Naive thymus-derived CD8-positive, alpha-beta T cell (primary cell): ENCODE measurements around the gene ADSS1. TPM values are rescaled to one million over a fixed set of nuclear protein-coding genes. Genes with fewer than 3 reads are reported as not detected.

Experiments
- ATAC-seq, 2 donors: fragments of 150-1000 bp; cut with Tn5 transposase in 1 of 2; sonication (Bioruptor Pico), chemical (Tn5 transposase) in 1 of 2; 1 replicate in 1 of 2; 2 replicates in 1 of 2; pipeline ENCODE4 v1.10.0; 2021; ENCODE audit warnings: mild to moderate bottlenecking in 2 of 2, moderate library complexity in 2 of 2
- POLR2A ChIA-PET: fragments of 350-600 bp; sonication (Branson Sonifier 250); formaldehyde crosslinking; loops from one replicate; lab custom pipeline; 2021; ENCODE audit warnings: antibody characterized with exemption; lab: Charles Lee
- DNase-seq, 10 donors: peaks; one replicate each; pipeline versions ENCODE4 v3.0.0 to v3.0.0-alpha.2; 2020 to 2022
- H3K27ac Mint-ChIP-seq, 10 donors: one replicate each; pipeline ENCODE4 v1.8.0; 2020 to 2022; ENCODE audit warnings: mild to moderate bottlenecking in 10 of 10, mixed read lengths in 10 of 10, moderate library complexity in 4 of 10, inconsistent platforms in 1 of 10
- H3K27me3 Mint-ChIP-seq, 5 donors: one replicate each; pipeline ENCODE4 v1.8.0; 2021 to 2022; ENCODE audit warnings: mixed read lengths in 5 of 5
- H3K36me3 Mint-ChIP-seq, 3 donors: one replicate each; pipeline ENCODE4 v1.8.0; 2020 to 2022; ENCODE audit warnings: mixed read lengths in 3 of 3, mild to moderate bottlenecking in 2 of 3, inconsistent platforms in 1 of 3
- H3K4me1 Mint-ChIP-seq, 4 donors: one replicate each; pipeline ENCODE4 v1.8.0; 2021 to 2022; ENCODE audit warnings: mixed read lengths in 4 of 4
- H3K4me3 Mint-ChIP-seq, 10 donors: one replicate each; pipeline ENCODE4 v1.8.0; 2020 to 2022; ENCODE audit warnings: mild to moderate bottlenecking in 10 of 10, mixed read lengths in 10 of 10, moderate library complexity in 6 of 10, inconsistent platforms in 1 of 10
- H3K9me3 Mint-ChIP-seq, 9 donors: one replicate each; pipeline ENCODE4 v1.8.0; 2020 to 2022; ENCODE audit warnings: mixed read lengths in 9 of 9, mild to moderate bottlenecking in 3 of 9, inconsistent platforms in 1 of 9, moderate library complexity in 1 of 9
- polyA plus RNA-seq, 3 donors: library from polyadenylated mRNA; unstranded; fragments of 300-500 nt; fragmentation: Illumina TruSeq; gene quantifications; one replicate each; pipeline ENCODE4 v1.2.3, GENCODE V29; 2021
- total RNA-seq, 8 experiments: library from RNA in 2 of 8; stranded (reverse) in 2 of 8; gene quantifications; one replicate each; pipeline ENCODE4 v1.2.3 and lab custom pipeline; 2021 to 2026

Gene ADSS1
- total and polyA plus RNA-seq, 5 experiments from 2014 or later: 0.61 to 5.5 (median 3.1) TPM

GRCh38 chr14:104695660-104696000 lies 28.4 kb upstream of the ADSS1 start:
- ATAC-seq (peak; percentile 6 to 7), DNase-seq (no peak)
- POLR2A ChIA-PET: interaction anchor here (0.9 to 4.0 kb wide), 8 partner anchors 8 to 57 kb away, joined by 4 to 33 read pairs (median 8); partner anchors contain the start of gene SIVA1
- Mint-ChIP-seq H3K4me1 (peaks cover 19 to 49% (median 47%) of the 10 kb centered on the region in 4 donors), H3K9me3 (no peaks in the 10 kb centered on the region), H3K36me3 (no peaks in the 10 kb centered on the region), H3K27me3 (no peaks in the 10 kb centered on the region), H3K4me3 (peak overlapping the region; percentile 46 to 85 (median 69)), H3K27ac (peak overlapping the region; percentile 93 to 98 (median 95))

DNA sequence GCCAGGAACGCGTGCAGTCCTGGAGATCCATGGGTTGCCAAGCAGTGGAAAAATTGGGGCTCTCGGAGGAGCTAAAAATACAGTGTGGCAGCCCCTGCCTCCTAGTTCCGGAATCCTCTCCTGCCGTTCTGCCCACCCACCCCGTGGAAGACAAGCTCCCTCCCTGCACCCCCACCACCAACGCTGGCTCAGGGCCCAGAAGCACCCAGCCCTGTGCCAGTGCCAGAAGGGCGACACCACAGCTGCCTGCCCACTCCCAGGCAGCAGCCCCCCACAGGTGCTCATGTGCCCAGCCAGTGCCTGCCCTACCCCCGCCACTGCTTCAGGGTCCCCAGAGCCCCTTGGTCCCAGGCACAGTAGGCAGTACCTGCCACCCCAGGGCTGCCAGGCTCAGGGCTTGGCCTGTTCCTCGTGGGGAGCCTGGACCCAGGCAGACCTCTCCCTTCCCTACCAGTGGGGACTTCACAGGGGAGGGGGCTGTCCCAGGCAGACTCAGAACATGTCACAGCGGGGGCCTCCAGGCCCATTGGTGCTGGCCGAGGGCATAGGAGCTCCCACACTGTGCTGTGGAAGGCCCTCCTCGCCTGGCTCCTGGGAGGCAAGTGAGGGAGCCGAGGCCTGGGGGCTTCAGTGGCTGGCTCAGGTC lies 27.2 kb upstream of the ADSS1 start:
- Mint-ChIP-seq H3K4me1 (peaks cover 17 to 39% (median 36%) of the 10 kb centered on the region in 4 donors), H3K4me3 (peak overlapping the region in 1 of 10 donors; percentile 38), H3K36me3 (peaks cover 0 to 4% (median 0%) of the 10 kb centered on the region in 3 donors), H3K9me3 (no peaks in the 10 kb centered on the region), H3K27ac (peak overlapping the region in 5 of 10 donors; percentile 29 to 98 (median 96)), H3K27me3 (no peaks in the 10 kb centered on the region)
- POLR2A ChIA-PET: interaction anchor here (0.8 to 4.0 kb wide), 9 partner anchors 9 to 56 kb away, joined by 3 to 33 read pairs (median 5); partner anchors contain the start of gene SIVA1
- DNase-seq (no peak), ATAC-seq (no peak)

DNA sequence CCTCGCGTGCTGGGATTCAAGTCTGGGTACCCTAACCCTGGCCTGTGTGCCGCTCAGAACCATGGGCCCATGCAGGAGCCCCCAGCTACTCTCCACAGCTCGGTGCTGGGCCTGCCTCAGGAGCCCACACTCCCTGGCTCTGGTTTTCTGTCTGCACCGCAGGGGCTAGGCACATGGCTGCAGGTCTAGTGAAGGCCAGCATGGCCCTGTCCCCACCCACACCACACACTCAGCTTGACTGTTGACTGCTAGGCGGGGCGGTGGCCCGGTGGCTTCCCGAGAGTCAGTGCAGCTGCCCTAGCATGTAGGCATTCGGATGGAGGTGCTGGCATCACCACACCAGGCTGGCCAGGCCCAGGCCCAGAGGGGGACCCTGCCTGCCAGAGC lies 26.7 kb upstream of the ADSS1 start:
- POLR2A ChIA-PET: interaction anchor here (0.8 to 2.9 kb wide), 6 partner anchors 10 to 32 kb away, joined by 3 to 10 read pairs (median 4); no protein-coding TSS in a partner anchor
- Mint-ChIP-seq H3K36me3 (peaks cover 0 to 6% (median 0%) of the 10 kb centered on the region in 3 donors), H3K27ac (peak overlapping the region in 6 of 10 donors; percentile 34 to 84 (median 64)), H3K4me1 (peaks cover 17 to 37% (median 33%) of the 10 kb centered on the region in 4 donors), H3K27me3 (no peaks in the 10 kb centered on the region), H3K4me3 (peak overlapping the region in 1 of 10 donors; percentile 11), H3K9me3 (no peaks in the 10 kb centered on the region)
- ATAC-seq (no peak), DNase-seq (no peak)

GRCh38 chr14:104697892-104698583 lies 26.0 kb upstream of the ADSS1 start:
- Mint-ChIP-seq H3K4me3 (peak overlapping the region in 1 of 10 donors; percentile 14), H3K36me3 (peaks cover 0 to 8% (median 0%) of the 10 kb centered on the region in 3 donors), H3K4me1 (peaks cover 17 to 35% (median 30%) of the 10 kb centered on the region in 4 donors), H3K27ac (peak overlapping the region in 8 of 10 donors; percentile 32 to 81 (median 68)), H3K27me3 (no peaks in the 10 kb centered on the region), H3K9me3 (no peaks in the 10 kb centered on the region)
- no peak for DNase-seq
- ATAC-seq: no peak
- POLR2A ChIA-PET: interaction anchor here (1.0 to 2.1 kb wide), 4 partner anchors 10 to 24 kb away, joined by 3 to 6 read pairs (median 4); no protein-coding TSS in a partner anchor

- Mint-ChIP-seq H3K27me3 (no peaks in the 10 kb centered on the region), H3K27ac (peak overlapping the region in 6 of 10 donors; percentile 57 to 81 (median 70))
Measured at GRCh38 chr14:104698688-104699425, 25.2 kb upstream of the ADSS1 start.

GRCh38 chr14:104699426-104699748 lies 24.6 kb upstream of the ADSS1 start:
- Mint-ChIP-seq H3K9me3 (no peaks in the 10 kb centered on the region), H3K27ac (peak overlapping the region in 3 of 10 donors; percentile 7 to 81 (median 51)), H3K4me3 (no peak overlapping the region), H3K27me3 (no peaks in the 10 kb centered on the region), H3K36me3 (peaks cover 0 to 19% (median 0%) of the 10 kb centered on the region in 3 donors), H3K4me1 (peaks cover 16 to 24% (median 22%) of the 10 kb centered on the region in 4 donors)
- POLR2A ChIA-PET: no interaction called here
- ATAC-seq: no peak
- DNase-seq: no peak

More at GRCh38 chr14:104698688-104699425, 25.2 kb upstream of the ADSS1 start:
- Mint-ChIP-seq H3K4me1 (peaks cover 17 to 28% (median 27%) of the 10 kb centered on the region in 4 donors), H3K4me3 (no peak overlapping the region), H3K36me3 (peaks cover 0 to 13% (median 0%) of the 10 kb centered on the region in 3 donors), H3K9me3 (no peaks in the 10 kb centered on the region)
- no peak for ATAC-seq
- no peak for DNase-seq
- POLR2A ChIA-PET: interaction anchor here (1.0 to 2.1 kb wide), 3 partner anchors 11 to 24 kb away, joined by 3 to 6 read pairs (median 4); no protein-coding TSS in a partner anchor

DNA sequence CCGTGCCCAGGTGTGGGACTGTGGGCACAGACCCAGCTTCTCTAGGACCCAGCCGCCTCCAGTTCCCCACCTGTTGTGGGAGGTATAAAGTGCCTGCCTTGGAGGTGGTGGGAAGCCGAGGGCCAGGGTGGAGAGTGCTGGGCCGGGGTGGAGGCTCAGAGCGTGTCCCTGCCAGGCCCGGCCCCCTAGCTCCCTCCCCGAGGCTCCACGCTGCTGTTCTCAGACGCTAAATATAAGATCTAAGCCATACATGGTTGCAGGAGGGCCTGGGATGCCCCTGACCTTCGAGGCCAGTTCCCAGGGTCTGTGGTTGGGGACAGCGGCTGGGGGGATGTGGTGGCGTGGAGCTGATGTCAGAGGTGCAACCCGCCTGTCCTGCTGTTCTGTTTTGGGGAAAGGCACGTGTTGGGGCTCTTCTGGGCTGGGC lies 23.8 kb upstream of the ADSS1 start:
- Mint-ChIP-seq H3K4me1 (peaks cover 12 to 16% (median 14%) of the 10 kb centered on the region in 4 donors), H3K27ac (peak overlapping the region in 4 of 10 donors; percentile 10 to 91 (median 56)), H3K9me3 (no peaks in the 10 kb centered on the region), H3K4me3 (no peak overlapping the region), H3K36me3 (peaks cover 0 to 19% (median 0%) of the 10 kb centered on the region in 3 donors), H3K27me3 (no peaks in the 10 kb centered on the region)
- POLR2A ChIA-PET: no interaction called here
- DNase-seq (no peak), ATAC-seq (no peak)

GRCh38 chr14:104700747-104701217 lies 23.2 kb upstream of the ADSS1 start:
- DNase-seq (no peak), ATAC-seq (no peak)
- Mint-ChIP-seq H3K27ac (peak overlapping the region in 4 of 10 donors; percentile 10 to 91 (median 62)), H3K9me3 (no peaks in the 10 kb centered on the region), H3K4me1 (peaks cover 8 to 10% (median 9%) of the 10 kb centered on the region in 4 donors), H3K36me3 (peaks cover 0 to 19% (median 0%) of the 10 kb centered on the region in 3 donors), H3K27me3 (no peaks in the 10 kb centered on the region), H3K4me3 (no peak overlapping the region)
- POLR2A ChIA-PET: no interaction called here

DNA sequence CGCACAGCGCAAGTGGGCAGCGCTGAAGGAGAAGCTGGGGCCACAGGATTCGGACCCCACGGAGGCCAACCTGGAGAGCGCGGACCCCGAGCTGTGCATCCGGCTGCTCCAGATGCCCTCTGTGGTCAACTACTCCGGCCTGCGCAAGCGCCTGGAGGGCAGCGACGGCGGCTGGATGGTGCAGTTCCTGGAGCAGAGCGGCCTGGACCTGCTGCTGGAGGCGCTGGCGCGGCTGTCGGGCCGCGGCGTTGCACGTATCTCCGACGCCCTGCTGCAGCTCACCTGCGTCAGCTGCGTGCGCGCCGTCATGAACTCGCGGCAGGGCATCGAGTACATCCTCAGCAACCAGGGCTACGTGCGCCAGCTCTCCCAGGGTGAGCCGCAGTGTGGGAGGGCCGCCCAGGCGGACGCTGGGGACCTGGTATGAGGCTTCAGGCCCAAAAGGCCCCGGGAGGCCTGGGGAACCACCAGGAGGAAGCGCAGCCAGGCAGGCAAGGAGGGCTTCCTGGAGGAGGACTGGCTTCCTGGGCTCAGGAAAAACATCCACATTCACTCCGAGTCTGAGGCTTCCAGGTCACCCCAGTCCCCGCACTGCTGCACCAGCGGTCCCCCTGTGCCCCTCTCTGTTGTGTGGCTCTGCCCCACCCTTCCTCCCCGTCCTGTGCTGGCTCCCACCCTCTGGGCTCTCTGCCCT lies 22.5 kb upstream of the ADSS1 start:
- no peaks in the 10 kb centered on the region for H3K9me3 Mint-ChIP-seq
- peaks cover under 1 to 5% (median 4%) of the 10 kb centered on the region in 4 donors for H3K4me1 Mint-ChIP-seq
- POLR2A ChIA-PET: no interaction called here
- H3K27ac Mint-ChIP-seq: peak overlapping the region in 1 of 10 donors; percentile 29
- H3K36me3 Mint-ChIP-seq: peaks cover 0 to 19% (median 0%) of the 10 kb centered on the region in 3 donors
- DNase-seq (no peak), ATAC-seq (no peak)
- no peak overlapping the region for H3K4me3 Mint-ChIP-seq
- no peaks in the 10 kb centered on the region for H3K27me3 Mint-ChIP-seq

DNA sequence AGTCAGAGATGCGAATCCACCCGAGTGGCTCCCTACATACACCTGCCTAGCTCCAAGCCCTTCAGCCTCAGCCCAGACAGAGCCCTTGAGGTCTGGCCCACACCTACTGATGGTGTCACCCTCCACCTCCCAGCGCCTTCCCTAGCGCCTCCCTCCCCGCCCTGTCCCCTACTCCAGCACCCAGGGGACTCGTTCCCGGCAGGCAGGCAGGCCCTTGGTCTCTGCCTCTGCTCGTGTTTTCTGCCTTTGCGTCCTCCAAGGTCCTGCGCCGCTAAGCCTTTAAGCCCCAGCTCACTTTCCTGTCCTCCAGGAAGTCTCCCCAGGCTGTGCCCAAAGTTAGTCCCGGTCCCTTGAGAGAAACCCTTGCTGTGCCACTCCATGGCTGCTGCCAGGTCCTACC lies 21.9 kb upstream of the ADSS1 start:
- ATAC-seq (no peak), DNase-seq (no peak)
- H3K4me1 Mint-ChIP-seq: peaks cover 0 to 5% (median 4%) of the 10 kb centered on the region in 4 donors
- peaks cover 0 to 19% (median 0%) of the 10 kb centered on the region in 3 donors for H3K36me3 Mint-ChIP-seq
- H3K4me3 Mint-ChIP-seq: no peak overlapping the region
- H3K27me3 Mint-ChIP-seq: no peaks in the 10 kb centered on the region
- POLR2A ChIA-PET: interaction anchor here (0.6 to 0.7 kb wide), 2 partner anchors 17 to 263 kb away, joined by 4 to 7 read pairs; no protein-coding TSS in a partner anchor
- H3K27ac Mint-ChIP-seq: peak overlapping the region in 1 of 10 donors; percentile 29
- no peaks in the 10 kb centered on the region for H3K9me3 Mint-ChIP-seq

GRCh38 chr14:104702673-104703072 lies 21.4 kb upstream of the ADSS1 start:
- H3K27me3 Mint-ChIP-seq: no peaks in the 10 kb centered on the region
- no peak overlapping the region for H3K27ac Mint-ChIP-seq

More at GRCh38 chr14:104702673-104703072, 21.4 kb upstream of the ADSS1 start:
- H3K4me1 Mint-ChIP-seq: peaks cover 0 to 4% (median 3%) of the 10 kb centered on the region in 4 donors
- no peak overlapping the region for H3K4me3 Mint-ChIP-seq
- DNase-seq (no peak), ATAC-seq (no peak)
- H3K36me3 Mint-ChIP-seq: peaks cover 0 to 19% (median 0%) of the 10 kb centered on the region in 3 donors
- POLR2A ChIA-PET: interaction anchor here (0.6 to 0.7 kb wide), 2 partner anchors 18 to 262 kb away, joined by 4 to 7 read pairs; no protein-coding TSS in a partner anchor
- H3K9me3 Mint-ChIP-seq: no peaks in the 10 kb centered on the region
